ENCODE results near the gene CHID1.
A peak's percentile ranks its signal among the peaks of the same experiment; 100 is the strongest.

CHID1 gene

GRCh38 chr11:931385-931784, 20.8 kb upstream of the CHID1 start:
- FAIRE-seq (no peak), DNase-seq (ENCODE audit: insufficient read length) (no peak)
- TF ChIP-seq TAF1 (IDR thresholded peaks at IDR 0.05; ENCODE audit: borderline replicate concordance, low read depth, low read length) (no peak), POLR2A (IDR thresholded peaks at IDR 0.05; ENCODE audit: low read depth, low read length) (no peak), POLR2AphosphoS5 (IDR thresholded peaks at IDR 0.05; ENCODE audit: low read depth, low read length) (no peak)

- FAIRE-seq (no peak), DNase-seq (ENCODE audit: insufficient read length) (no peak)
- TF ChIP-seq POLR2A (IDR thresholded peaks at IDR 0.05; ENCODE audit: low read depth, low read length) = no peak
- no peak for TF ChIP-seq POLR2AphosphoS5 (IDR thresholded peaks at IDR 0.05; ENCODE audit: low read depth, low read length)
- TF ChIP-seq TAF1 (IDR thresholded peaks at IDR 0.05; ENCODE audit: borderline replicate concordance, low read depth, low read length) = no peak
Observed at GRCh38 chr11:929405-929804, 18.8 kb upstream of the CHID1 start.

- no peak for FAIRE-seq
- TF ChIP-seq POLR2A (IDR thresholded peaks at IDR 0.05; ENCODE audit: low read depth, low read length) (no peak), POLR2AphosphoS5 (IDR thresholded peaks at IDR 0.05; ENCODE audit: low read depth, low read length) (no peak), TAF1 (IDR thresholded peaks at IDR 0.05; ENCODE audit: borderline replicate concordance, low read depth, low read length) (no peak)
- DNase-seq (ENCODE audit: insufficient read length) = no peak
Observed at GRCh38 chr11:928786-929185, 18.2 kb upstream of the CHID1 start.

- DNase-seq (ENCODE audit: insufficient read length) (no peak), FAIRE-seq (peak; percentile 70)
Observed at GRCh38 chr11:927871-928270, 17.3 kb upstream of the CHID1 start.

GRCh38 chr11:926341-926916, 15.8 kb upstream of the CHID1 start:
- no peak for DNase-seq (ENCODE audit: insufficient read length)
- TF ChIP-seq POLR2AphosphoS5 (IDR thresholded peaks at IDR 0.05; ENCODE audit: low read depth, low read length) (no peak), POLR2A (IDR thresholded peaks at IDR 0.05; ENCODE audit: low read depth, low read length) (no peak), TAF1 (IDR thresholded peaks at IDR 0.05; ENCODE audit: borderline replicate concordance, low read depth, low read length) (no peak)
- peak; percentile 74 for FAIRE-seq

More at GRCh38 chr11:927871-928270, 17.3 kb upstream of the CHID1 start:
- TF ChIP-seq POLR2A (IDR thresholded peaks at IDR 0.05; ENCODE audit: low read depth, low read length) (no peak), TAF1 (IDR thresholded peaks at IDR 0.05; ENCODE audit: borderline replicate concordance, low read depth, low read length) (no peak), POLR2AphosphoS5 (IDR thresholded peaks at IDR 0.05; ENCODE audit: low read depth, low read length) (no peak)

GRCh38 chr11:925496-926301, 15.1 kb upstream of the CHID1 start, which contains the start of gene AP2A2:
Gene AP2A2 (plus strand): TSS chr11:925870. CDS start chr11:926022, 152 bp downstream.
- FAIRE-seq (peak; percentile 100), DNase-seq (ENCODE audit: insufficient read length) (peak; percentile 96)
- TF ChIP-seq POLR2A (IDR thresholded peaks at IDR 0.05; ENCODE audit: low read depth, low read length) = peak; percentile 65; the same call in 1 of the 2 replicates
- no peak for TF ChIP-seq TAF1 (IDR thresholded peaks at IDR 0.05; ENCODE audit: borderline replicate concordance, low read depth, low read length)

- no peak for DNase-seq (ENCODE audit: insufficient read length)
- TF ChIP-seq POLR2AphosphoS5 (IDR thresholded peaks at IDR 0.05; ENCODE audit: low read depth, low read length) = no peak
- TF ChIP-seq TAF1 (IDR thresholded peaks at IDR 0.05; ENCODE audit: borderline replicate concordance, low read depth, low read length) = no peak
- TF ChIP-seq POLR2A (IDR thresholded peaks at IDR 0.05; ENCODE audit: low read depth, low read length) = no peak
- no peak for FAIRE-seq
Observed at GRCh38 chr11:925158-925495, 14.5 kb upstream of the CHID1 start.

GRCh38 chr11:924406-925157, 14.0 kb upstream of the CHID1 start:
- TF ChIP-seq POLR2AphosphoS5 (IDR thresholded peaks at IDR 0.05; ENCODE audit: low read depth, low read length) (no peak), TAF1 (IDR thresholded peaks at IDR 0.05; ENCODE audit: borderline replicate concordance, low read depth, low read length) (no peak), POLR2A (IDR thresholded peaks at IDR 0.05; ENCODE audit: low read depth, low read length) (no peak)
- DNase-seq (ENCODE audit: insufficient read length) (no peak), FAIRE-seq (no peak)

DNA sequence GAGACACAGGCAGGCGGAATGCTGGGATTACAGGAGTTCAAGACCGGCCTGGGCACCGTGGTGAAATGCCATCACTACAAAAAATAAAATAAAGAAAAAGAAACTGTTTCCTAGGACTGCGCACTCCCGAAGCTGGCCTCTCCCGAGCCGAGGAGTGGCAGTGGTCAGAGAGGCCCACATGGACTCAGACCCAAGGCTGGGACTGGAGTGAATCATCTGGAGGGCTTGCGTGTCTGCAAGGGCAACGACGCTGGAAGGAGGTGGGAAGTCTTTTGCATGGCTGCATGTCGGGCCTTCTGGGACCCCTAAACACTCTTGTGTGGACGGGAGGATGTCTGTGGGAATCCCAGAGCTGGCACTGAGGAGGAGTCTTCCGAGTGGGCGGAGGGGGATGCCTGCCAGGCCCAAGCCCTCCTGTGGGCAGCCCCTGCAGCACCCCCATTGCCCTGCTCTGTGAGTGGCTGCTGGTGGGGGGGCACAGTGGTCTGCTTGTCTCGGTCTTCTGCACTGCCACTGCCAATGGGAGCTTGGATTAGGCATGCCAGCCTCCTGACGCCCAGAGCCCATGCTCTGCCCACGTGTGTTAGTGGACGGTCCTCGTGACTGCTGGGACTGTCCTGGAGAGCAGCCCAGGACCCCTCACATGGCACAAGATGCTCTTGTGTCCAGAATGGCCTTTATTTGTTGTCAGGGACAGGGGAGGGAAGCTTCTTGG, 13.2 kb upstream of the CHID1 start:
- TF ChIP-seq TAF1 (IDR thresholded peaks at IDR 0.05; ENCODE audit: borderline replicate concordance, low read depth, low read length) = no peak
- TF ChIP-seq POLR2A (IDR thresholded peaks at IDR 0.05; ENCODE audit: low read depth, low read length) = no peak
- TF ChIP-seq POLR2AphosphoS5 (IDR thresholded peaks at IDR 0.05; ENCODE audit: low read depth, low read length) = no peak
- no peak for FAIRE-seq
- no peak for DNase-seq (ENCODE audit: insufficient read length)

GRCh38 chr11:921921-922678, 11.5 kb upstream of the CHID1 start:
- FAIRE-seq (no peak), DNase-seq (ENCODE audit: insufficient read length) (no peak)
- TF ChIP-seq TAF1 (IDR thresholded peaks at IDR 0.05; ENCODE audit: borderline replicate concordance, low read depth, low read length) (no peak), POLR2A (IDR thresholded peaks at IDR 0.05; ENCODE audit: low read depth, low read length) (no peak), POLR2AphosphoS5 (IDR thresholded peaks at IDR 0.05; ENCODE audit: low read depth, low read length) (no peak)

Data from GM12892 (cell line).